Measurements from ENCODE around the gene MTARC2. TPM values are rescaled to one million over a fixed set of nuclear protein-coding genes. Genes with fewer than 3 reads are reported as not detected.

Gene MTARC2
- polyA plus RNA-seq, 2 of the 4 experiments (the other 2 are of a cell fraction), result 13.5 to 18.4 TPM

DNA sequence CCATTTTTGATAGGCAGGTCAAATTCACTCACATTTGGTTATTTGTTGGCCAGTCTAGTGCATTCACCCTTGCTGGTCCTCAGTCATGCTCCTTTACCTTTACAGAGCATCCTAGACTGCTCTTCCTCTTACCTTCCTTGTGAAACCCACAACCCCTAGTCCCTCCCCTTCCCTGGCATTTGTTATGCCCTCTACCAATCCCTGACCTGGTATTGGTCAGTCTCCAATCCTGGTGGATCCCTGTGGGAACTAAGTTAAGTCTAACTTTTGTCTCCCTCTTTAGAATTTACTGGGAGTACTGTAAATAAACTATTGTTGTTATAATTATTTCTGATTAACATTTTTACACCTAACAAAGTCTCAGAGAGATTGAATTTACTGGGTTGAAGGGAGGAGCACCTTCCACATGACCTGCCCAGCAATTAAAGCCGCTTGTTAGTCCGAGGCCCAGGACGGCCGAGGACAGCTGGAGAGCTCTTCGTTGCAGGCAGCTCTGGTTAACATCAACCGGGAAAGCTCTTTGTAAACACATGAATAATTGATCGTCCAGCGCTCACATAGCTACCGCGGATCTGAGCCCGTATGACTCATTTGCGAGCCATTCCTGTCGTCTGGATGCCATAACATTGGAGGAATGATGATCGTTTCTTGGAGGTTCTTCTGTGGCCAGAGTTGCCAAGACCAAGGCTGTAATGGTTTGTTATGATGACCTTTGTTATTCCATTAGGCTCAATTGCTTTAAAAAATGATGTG lies 70.5 kb downstream of the MTARC2 start:
- peak in 1 of 2 experiments; percentile 17 for DNase-seq (ENCODE audit: low read depth in 1 of 2, low spot score in 1 of 2)
- TF ChIP-seq BCL3 (IDR thresholded peaks at IDR 0.05), result no peak
- TF ChIP-seq ZSCAN20 (CRISPR knock-in tag; IDR thresholded peaks at IDR 0.05), result no peak
- no peak for TF ChIP-seq ZC3H11A (IDR thresholded peaks at IDR 0.05)
- TF ChIP-seq FOSL2 (IDR thresholded peaks at IDR 0.05), result no peak
- TF ChIP-seq FOSL2 (CRISPR knock-in tag; IDR thresholded peaks at IDR 0.05), result peak; percentile 35; the same call in 1 of the 2 replicates
- TF ChIP-seq EHF (CRISPR knock-in tag; IDR thresholded peaks at IDR 0.05), result no peak
- TF ChIP-seq JUNB (IDR thresholded peaks at IDR 0.05), result no peak
- TF ChIP-seq KDM1A (IDR thresholded peaks at IDR 0.05; ENCODE audit: low read depth), result no peak
- POLR2A ChIA-PET, result no interaction called here

DNA sequence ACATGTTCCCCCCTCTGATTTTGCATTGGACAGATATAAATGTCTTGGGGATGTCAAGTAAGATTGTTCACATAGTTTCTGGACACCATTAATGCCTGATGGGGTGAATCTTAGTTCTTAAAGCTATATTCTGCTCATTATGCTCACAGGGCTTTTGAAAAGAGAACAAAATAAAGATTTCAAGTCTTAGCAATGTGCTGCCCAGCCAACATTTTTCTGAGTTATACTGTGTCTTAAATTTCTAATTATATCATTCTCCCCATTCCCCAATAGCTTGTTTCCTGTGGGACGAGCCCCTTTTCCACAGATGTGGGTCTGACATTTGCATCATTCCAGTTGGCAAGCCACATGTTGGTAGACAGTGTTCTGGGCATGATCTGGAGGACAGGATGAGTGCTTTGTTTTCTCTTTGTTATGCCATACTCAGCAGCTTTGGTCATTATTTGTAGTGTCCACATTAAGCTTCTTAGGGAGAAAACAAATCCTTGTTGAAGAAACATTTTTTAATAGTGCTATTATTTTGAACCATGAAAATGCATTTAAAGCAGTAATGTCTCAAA lies 71.4 kb downstream of the MTARC2 start:
- H3K9me3 ChIP-seq, result no peaks in the 10 kb centered on the region
- no peak overlapping the region for H3K4me3 ChIP-seq
- ATAC-seq (no peak), DNase-seq (ENCODE audit: low read depth in 1 of 2, low spot score in 1 of 2) (no peak), FAIRE-seq (no peak)
- ChIA-PET POLR2A (no interaction called here), CTCF (interaction anchor here (0.7 kb wide), 1 partner anchor 9 kb away, joined by 3 read pairs; no protein-coding TSS in a partner anchor)
- no peak for TF ChIP-seq RNF2 (IDR thresholded peaks at IDR 0.05; ENCODE audit: borderline replicate concordance, low read depth)
- TF ChIP-seq ESRRA (IDR thresholded peaks at IDR 0.05; ENCODE audit: borderline replicate concordance, low read length), result no peak
- TF ChIP-seq RFX5 (IDR thresholded peaks at IDR 0.05), result no peak
- no peak for TF ChIP-seq MYC (IDR thresholded peaks at IDR 0.05; ENCODE audit: borderline replicate concordance, low read length)
- no peak for TF ChIP-seq HEYL (CRISPR knock-in tag; IDR thresholded peaks at IDR 0.05)
- TF ChIP-seq, protein P1, sequence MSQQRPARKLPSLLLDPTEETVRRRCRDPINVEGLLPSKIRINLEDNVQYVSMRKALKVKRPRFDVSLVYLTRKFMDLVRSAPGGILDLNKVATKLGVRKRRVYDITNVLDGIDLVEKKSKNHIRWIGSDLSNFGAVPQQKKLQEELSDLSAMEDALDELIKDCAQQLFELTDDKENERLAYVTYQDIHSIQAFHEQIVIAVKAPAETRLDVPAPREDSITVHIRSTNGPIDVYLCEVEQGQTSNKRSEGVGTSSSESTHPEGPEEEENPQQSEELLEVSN (IDR thresholded peaks at IDR 0.05; ENCODE audit: borderline replicate concordance, low read depth), result no peak
- TF ChIP-seq FOXS1 (CRISPR knock-in tag; IDR thresholded peaks at IDR 0.05), result no peak
- no peak for TF ChIP-seq EHF (CRISPR knock-in tag; IDR thresholded peaks at IDR 0.05)
- no peak for TF ChIP-seq CHD4 (IDR thresholded peaks at IDR 0.05; ENCODE audit: borderline replicate concordance)
- TF ChIP-seq EP300 (IDR thresholded peaks at IDR 0.05), result no peak
- no peak overlapping the region for H3K27ac ChIP-seq
- H3K4me2 ChIP-seq, result no peak overlapping the region
- 63% methylated on average over 1 of the region's 1 CpG for WGBS (ENCODE audit: missing lambda C conversion rate)
- 0 out of 3 replicates have a peak, but pooled peaks cover 3% of the 10 kb centered on the region for H3K4me1 ChIP-seq

More for the DNA sequence above, 70.5 kb downstream of the MTARC2 start:
- CTCF ChIA-PET, result no interaction called here
- no peak for FAIRE-seq
- H3K27ac ChIP-seq, result no peak overlapping the region
- H3K4me1 ChIP-seq, result no peaks in the 10 kb centered on the region
- no peak overlapping the region for H3K4me3 ChIP-seq
- peak overlapping the region; percentile 24; the same call in 1 of the 3 replicates for H3K4me2 ChIP-seq
- peak in 1 of 2 experiments; percentile 53; a peak in 4 of 6 replicates for ATAC-seq
- no peaks in the 10 kb centered on the region for H3K9me3 ChIP-seq
- WGBS (ENCODE audit: missing lambda C conversion rate), result 66% methylated on average over 14 of the region's 14 CpGs

GRCh38 chr1:220824031-220824989 lies 76.2 kb downstream of the MTARC2 start:
- WGBS (ENCODE audit: missing lambda C conversion rate), result 72% methylated on average over 9 of the region's 9 CpGs
- FAIRE-seq (no peak), DNase-seq (ENCODE audit: low read depth in 1 of 2, low spot score in 1 of 2) (no peak), ATAC-seq (no peak)
- TF ChIP-seq ZSCAN20 (CRISPR knock-in tag; IDR thresholded peaks at IDR 0.05) (no peak), HEYL (CRISPR knock-in tag; IDR thresholded peaks at IDR 0.05) (no peak), RARB (CRISPR knock-in tag; IDR thresholded peaks at IDR 0.05) (no peak), POLR2AphosphoS2 (conservative IDR thresholded peaks at IDR 0.05; ENCODE audit: low read length) (no peak), PHF8 (IDR thresholded peaks at IDR 0.05; ENCODE audit: borderline replicate concordance, low read depth) (no peak)
- Histone ChIP-seq H3K9me3 (no peaks in the 10 kb centered on the region), H3K4me2 (0 out of 3 replicates have a peak overlapping the region, but pooled peaks have one; percentile 25), H3K4me1 (0 out of 3 replicates have a peak, but pooled peaks cover 3% of the 10 kb centered on the region), H3K27ac (no peak overlapping the region), H3K4me3 (no peak overlapping the region)
- ChIA-PET POLR2A (no interaction called here), CTCF (interaction anchor here (0.6 to 1.1 kb wide), 2 partner anchors 379 to 1551 kb away, joined by 3 read pairs; no protein-coding TSS in a partner anchor)
